CD4-positive, alpha-beta T cell (primary cell): ENCODE results near the gene TRPM4. TPM values are rescaled to one million over a fixed set of nuclear protein-coding genes. Genes with fewer than 3 reads are reported as not detected.
"Not testable (repeated sequence)": the region's sequence is repeated elsewhere in the genome, so short reads cannot be mapped to it uniquely, and the experiment has no call there.

ENCODE experiments used
- ATAC-seq: fragments of 200-7000 bp; cut with Tn5 transposase; one replicate; pipeline ENCODE4 v1.10.0; 2022; ENCODE audit warnings: mild to moderate bottlenecking; ENCODE audit not compliant: poor library complexity
- CTCF ChIA-PET: fragments of 350-600 bp; sonication (Branson Sonifier 250); formaldehyde crosslinking; loops from one replicate; lab custom pipeline; 2021; ENCODE audit warnings: antibody characterized with exemption, inconsistent platforms; lab: Charles Lee
- POLR2A ChIA-PET: fragments of 350-600 bp; sonication (Branson Sonifier 250); formaldehyde crosslinking; loops from one replicate; lab custom pipeline; 2021; ENCODE audit warnings: antibody characterized with exemption, inconsistent platforms; lab: Charles Lee
- DNase-seq, 14 experiments: peaks; one replicate each; pipeline ENCODE4 v3.0.0-alpha.2; 2013 to 2020; ENCODE audit warnings: mixed read lengths in 2 of 14
- H3K27ac ChIP-seq, 2 donors: one replicate each; pipeline versions ENCODE4 v1.5.1 to v1.7.0; 2013; ENCODE audit warnings: low read length in 2 of 2, low read depth in 1 of 2, mild to moderate bottlenecking in 1 of 2
- H3K27me3 ChIP-seq, 2 experiments: 1 replicate in 1 of 2; 2 replicates in 1 of 2; pipeline versions ENCODE4 v1.6.1 to v1.7.0; 2013; ENCODE audit warnings: low read length in 2 of 2, control low read depth in 1 of 2, mild to moderate bottlenecking in 1 of 2, moderate library complexity in 1 of 2; ENCODE audit not compliant: insufficient read depth in 2 of 2, control insufficient read depth in 1 of 2
- H3K36me3 ChIP-seq: one replicate; pipeline ENCODE4 v1.6.1; 2013; ENCODE audit warnings: low read length, control low read depth; ENCODE audit not compliant: insufficient read depth
- H3K4me1 ChIP-seq: one replicate; pipeline ENCODE4 v1.6.1; 2013; ENCODE audit warnings: low read length, control low read depth; ENCODE audit not compliant: insufficient read depth
- H3K4me3 ChIP-seq: one replicate; pipeline ENCODE4 v1.5.1; 2013; ENCODE audit warnings: mild to moderate bottlenecking, low read length, moderate library complexity
- H3K9me3 ChIP-seq, 2 experiments: 1 replicate in 1 of 2; 2 replicates in 1 of 2; pipeline versions ENCODE4 v1.6.1 to v1.7.0; 2013; ENCODE audit warnings: low read length in 2 of 2, mild to moderate bottlenecking in 2 of 2, control low read depth in 1 of 2, moderate library complexity in 1 of 2; ENCODE audit not compliant: control insufficient read depth in 1 of 2, insufficient read depth in 1 of 2
- H3K27ac Mint-ChIP-seq: one replicate; pipeline ENCODE4 v1.8.0; 2020; ENCODE audit warnings: mixed read lengths
- H3K27me3 Mint-ChIP-seq: one replicate; pipeline ENCODE4 v1.8.0; 2021; ENCODE audit warnings: mixed read lengths
- H3K36me3 Mint-ChIP-seq: one replicate; pipeline ENCODE4 v1.8.0; 2021; ENCODE audit warnings: low read depth, mixed read lengths
- H3K4me1 Mint-ChIP-seq: one replicate; pipeline ENCODE4 v1.8.0; 2021; ENCODE audit warnings: low read depth, mixed read lengths
- H3K4me3 Mint-ChIP-seq: one replicate; pipeline ENCODE4 v1.8.0; 2020; ENCODE audit warnings: mild to moderate bottlenecking, mixed read lengths
- H3K9me3 Mint-ChIP-seq: one replicate; pipeline ENCODE4 v1.8.0; 2020; ENCODE audit warnings: mixed read lengths
- CTCF ChIP-seq: fragments of 200-600 bp; IDR thresholded peaks from one replicate; pipeline ENCODE4 v1.8.0; 2022; ENCODE audit warnings: antibody characterized with exemption, mild to moderate bottlenecking
- intact Hi-C, 2 experiments: fragments of 100-400 bp; cut with DNase I in 1 of 2; cut with micrococcal nuclease in 1 of 2; formaldehyde crosslinking; loops; one replicate each; pipeline versions ENCODE4 v1.15.1 to v1.9.0; 2023 to 2025; cut with DNase I, micrococcal nuclease
- total RNA-seq, 174 experiments: library from RNA in 2 of 174; stranded (reverse) in 2 of 174; gene quantifications; one replicate each; pipeline ENCODE4 v1.2.3 and lab custom pipeline; 2021 to 2026

The TRPM4 gene
- total RNA-seq, 2 experiments from 2014 or later = not detected

DNA sequence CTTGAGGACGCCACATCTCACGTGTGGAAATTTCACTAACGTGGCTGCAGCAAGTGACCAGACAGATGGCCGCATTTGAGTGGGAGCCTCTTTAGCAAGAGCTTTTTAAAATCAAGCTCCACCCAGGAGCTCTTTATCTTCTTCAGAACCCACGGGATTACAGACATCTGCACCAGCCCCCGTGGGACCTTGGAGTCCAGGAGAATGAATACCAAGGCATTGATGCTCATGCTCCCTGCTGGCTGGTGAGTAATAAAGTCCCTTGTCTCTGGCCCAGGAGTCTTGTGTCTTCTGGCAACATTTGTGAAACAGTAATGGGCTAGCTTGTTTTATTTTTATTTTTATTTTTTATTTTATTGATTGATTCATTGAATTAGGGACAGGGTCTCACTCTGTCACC lies 64.4 kb downstream of the TRPM4 start:
- Mint-ChIP-seq H3K36me3 (no peaks in the 10 kb centered on the region), H3K27ac (no peak overlapping the region), H3K27me3 (peaks cover 17% of the 10 kb centered on the region), H3K4me3 (no peak overlapping the region), H3K4me1 (peaks cover 7% of the 10 kb centered on the region), H3K9me3 (no peaks in the 10 kb centered on the region)
- no peak for TF ChIP-seq CTCF
- Histone ChIP-seq H3K9me3 (no peaks in the 10 kb centered on the region), H3K27ac (no peak overlapping the region), H3K27me3 (peaks cover 0 to 4% of the 10 kb centered on the region in 2 experiments), H3K4me1 (peaks cover 8% of the 10 kb centered on the region), H3K4me3 (no peak overlapping the region), H3K36me3 (no peaks in the 10 kb centered on the region)
- ChIA-PET CTCF (interaction anchor here (1.0 to 1.3 kb wide), 2 partner anchors 46 to 252 kb away, joined by 3 read pairs; no protein-coding TSS in a partner anchor), POLR2A (no interaction called here)
- ATAC-seq (no peak), DNase-seq (no peak)
- intact Hi-C loops = loop anchor here in 1 of 2 experiments (10.0 kb wide), 1 partner anchor 363 kb away; the partner anchor contains the start of genes NOSIP and PRRG2

DNA sequence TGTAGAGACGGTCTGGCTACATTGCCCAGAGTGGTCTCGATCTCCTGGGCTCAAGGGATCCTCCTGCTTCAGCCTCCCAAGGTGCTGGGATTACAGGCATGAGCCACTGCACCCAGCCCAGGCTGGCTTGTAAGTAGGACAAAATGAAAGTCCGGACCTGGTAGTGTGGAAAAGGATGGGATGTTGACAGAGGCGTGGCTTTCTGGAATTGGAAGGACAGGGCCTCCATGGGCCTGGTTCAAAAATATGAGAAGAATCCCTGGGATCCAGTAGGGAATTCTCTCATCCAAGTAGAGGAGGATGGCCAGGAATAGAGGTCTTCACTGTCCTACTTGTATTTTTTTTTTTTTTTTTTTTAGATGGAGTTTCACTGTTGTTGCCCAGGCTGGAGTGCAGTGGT lies 64.9 kb downstream of the TRPM4 start:
- H3K27me3 Mint-ChIP-seq = peaks cover 17% of the 10 kb centered on the region
- intact Hi-C loops = loop anchor here in 1 of 2 experiments (10.0 kb wide), 1 partner anchor 362 kb away; the partner anchor contains the start of genes NOSIP and PRRG2
- Histone ChIP-seq H3K36me3 (no peaks in the 10 kb centered on the region), H3K27ac (no peak overlapping the region), H3K4me3 (no peak overlapping the region), H3K27me3 (peaks cover 0 to 4% of the 10 kb centered on the region in 2 experiments), H3K4me1 (peaks cover 8% of the 10 kb centered on the region), H3K9me3 (no peaks in the 10 kb centered on the region)
- ATAC-seq (no peak), DNase-seq (no peak)
- H3K4me1 Mint-ChIP-seq = peaks cover 7% of the 10 kb centered on the region
- no peak for TF ChIP-seq CTCF
- ChIA-PET POLR2A (no interaction called here), CTCF (interaction anchor here (0.6 to 0.7 kb wide), 2 partner anchors 9 to 652 kb away, joined by 3 to 5 read pairs; no protein-coding TSS in a partner anchor)
- no peaks in the 10 kb centered on the region for H3K9me3 Mint-ChIP-seq
- no peak overlapping the region for H3K4me3 Mint-ChIP-seq
- H3K36me3 Mint-ChIP-seq = no peaks in the 10 kb centered on the region
- H3K27ac Mint-ChIP-seq = no peak overlapping the region

- no peaks in the 10 kb centered on the region for H3K9me3 ChIP-seq
- Mint-ChIP-seq H3K36me3 (no peaks in the 10 kb centered on the region), H3K4me3 (no peak overlapping the region), H3K4me1 (peaks cover 7% of the 10 kb centered on the region), H3K27ac (no peak overlapping the region), H3K9me3 (no peaks in the 10 kb centered on the region), H3K27me3 (peaks cover 17% of the 10 kb centered on the region)
- H3K27ac ChIP-seq = no peak overlapping the region
- no peak for DNase-seq
- peaks cover 8% of the 10 kb centered on the region for H3K4me1 ChIP-seq
- no peak for TF ChIP-seq CTCF
- H3K27me3 ChIP-seq = peaks cover 0 to 4% of the 10 kb centered on the region in 2 experiments
- intact Hi-C loops = loop anchor here in 1 of 2 experiments (10.0 kb wide), 1 partner anchor 361 kb away; the partner anchor contains the start of genes NOSIP and PRRG2
- no peak for ATAC-seq
- no peak overlapping the region for H3K4me3 ChIP-seq
- ChIA-PET CTCF (interaction anchor here (0.6 kb wide), 1 partner anchor 651 kb away, joined by 3 read pairs; no protein-coding TSS in a partner anchor), POLR2A (no interaction called here)
- H3K36me3 ChIP-seq = no peaks in the 10 kb centered on the region
These were observed 65.9 kb downstream of the TRPM4 start for GRCh38 chr19:49223472-49223871.

DNA sequence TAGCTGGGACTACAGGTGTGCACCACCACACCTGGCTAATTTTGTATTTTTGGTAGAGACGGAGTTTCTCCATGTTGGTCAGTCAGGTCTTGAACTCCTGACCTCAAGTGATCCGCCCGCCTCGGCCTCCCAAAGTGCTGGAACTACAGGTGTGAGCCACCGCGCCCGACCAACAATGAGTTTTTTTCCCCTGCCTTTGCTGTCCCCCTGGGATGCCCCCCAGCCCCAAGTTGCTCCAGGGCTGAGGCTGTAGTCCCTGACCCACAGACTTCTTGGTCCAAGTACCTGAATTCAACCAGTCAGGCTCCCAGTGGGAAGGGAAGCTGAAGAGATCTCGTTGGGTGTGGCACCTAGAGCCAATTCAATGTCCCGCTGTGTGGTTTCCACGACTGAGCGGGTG lies 66.8 kb downstream of the TRPM4 start:
- H3K4me1 Mint-ChIP-seq, H3K36me3 Mint-ChIP-seq, H3K27ac Mint-ChIP-seq, DNase-seq, CTCF ChIA-PET, ATAC-seq, H3K9me3 ChIP-seq, H3K27ac ChIP-seq, POLR2A ChIA-PET, H3K36me3 ChIP-seq, H3K4me1 ChIP-seq, H3K27me3 ChIP-seq, H3K9me3 Mint-ChIP-seq, H3K4me3 ChIP-seq, H3K4me3 Mint-ChIP-seq: not testable (repeated sequence)
- intact Hi-C loops = loop anchor here in 1 of 2 experiments (10.0 kb wide), 1 partner anchor 360 kb away; the partner anchor contains the start of genes NOSIP and PRRG2
- peaks cover 13% of the 10 kb centered on the region for H3K27me3 Mint-ChIP-seq
